Bone marrow (tissue), 2 donors: Measurements from ENCODE around the gene ARFIP1.

Experiments
- DNase-seq, 2 donors: peaks; one replicate each; lab custom pipeline; 2025; lab: John Stamatoyannopoulos, UW

The ARFIP1 gene

DNA sequence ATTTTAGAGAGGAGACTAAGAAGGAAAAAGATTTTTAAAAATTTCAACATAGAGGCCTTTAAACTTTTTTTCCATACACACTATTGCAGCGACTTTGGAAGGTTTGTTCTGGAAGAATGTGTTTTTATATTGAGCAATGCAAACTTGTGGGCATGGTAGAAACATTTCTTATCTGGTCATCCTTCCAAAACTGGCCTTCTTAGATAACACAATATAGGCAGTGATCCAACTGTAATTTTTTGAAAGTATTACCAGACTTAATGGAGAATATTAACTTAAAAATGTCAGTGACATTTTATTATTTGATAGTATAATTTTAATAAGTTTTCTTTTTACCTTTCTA is 182.0 kb downstream of the ARFIP1 start:
- DNase-seq: no peak
